GM19463 (cell line): ENCODE measurements around the gene CACNA2D3.

Source experiments
- ATAC-seq: cut with Tn5 transposase; IDR thresholded peaks from one replicate; pipeline ENCODE4 v1.9.1; 2021; ENCODE audit warnings: mild to moderate bottlenecking, moderate library complexity; ENCODE audit not compliant: unreplicated experiment

The CACNA2D3 gene

GRCh38 chr3:54361746-54362283 is 239.5 kb downstream of the CACNA2D3 start:
- no peak for ATAC-seq

- no peak for ATAC-seq
Observed at GRCh38 chr3:54366007-54366750, 243.8 kb downstream of the CACNA2D3 start.

- no peak for ATAC-seq
Observed at GRCh38 chr3:54366839-54367238, 244.5 kb downstream of the CACNA2D3 start.

GRCh38 chr3:54372232-54372631 is 249.9 kb downstream of the CACNA2D3 start:
- no peak for ATAC-seq

- no peak for ATAC-seq
Observed at GRCh38 chr3:54374214-54374852, 252.0 kb downstream of the CACNA2D3 start.

- no peak for ATAC-seq
Observed at GRCh38 chr3:54376142-54376807, 253.9 kb downstream of the CACNA2D3 start.

GRCh38 chr3:54376939-54377578 is 254.7 kb downstream of the CACNA2D3 start:
- no peak for ATAC-seq

- no peak for ATAC-seq
Observed at GRCh38 chr3:54378184-54378583, 255.8 kb downstream of the CACNA2D3 start.

GRCh38 chr3:54384279-54384678 is 261.9 kb downstream of the CACNA2D3 start:
- ATAC-seq: no peak

GRCh38 chr3:54390582-54390981 is 268.2 kb downstream of the CACNA2D3 start:
- ATAC-seq: no peak

- ATAC-seq: no peak
Observed at GRCh38 chr3:54393150-54393549, 270.8 kb downstream of the CACNA2D3 start.

- no peak for ATAC-seq
Observed at GRCh38 chr3:54408328-54408727, 286.0 kb downstream of the CACNA2D3 start.

GRCh38 chr3:54421943-54422342 is 299.6 kb downstream of the CACNA2D3 start:
- no peak for ATAC-seq

GRCh38 chr3:54424292-54424691 is 301.9 kb downstream of the CACNA2D3 start:
- ATAC-seq: no peak

- no peak for ATAC-seq
Observed at GRCh38 chr3:54426381-54426780, 304.0 kb downstream of the CACNA2D3 start.

- no peak for ATAC-seq
Observed at GRCh38 chr3:54427501-54427900, 305.1 kb downstream of the CACNA2D3 start.

GRCh38 chr3:54427941-54428871 is 305.9 kb downstream of the CACNA2D3 start:
- no peak for ATAC-seq

- no peak for ATAC-seq
Observed at GRCh38 chr3:54432975-54433374, 310.6 kb downstream of the CACNA2D3 start.

- ATAC-seq: no peak
Observed at GRCh38 chr3:54433846-54434245, 311.5 kb downstream of the CACNA2D3 start.

GRCh38 chr3:54434756-54435155 is 312.4 kb downstream of the CACNA2D3 start:
- no peak for ATAC-seq
